ENCODE measurements around the gene MRGPRG. TPM values are rescaled to one million over a fixed set of nuclear protein-coding genes. Genes with fewer than 3 reads are reported as not detected.

The MRGPRG gene
- total RNA-seq, 1 experiment from 2014 or later, result not detected

Other genes with a start within 250 kb of the MRGPRG start
- 140 and 150 TPM in 2 replicates for gene NAP1L4, start 226.5 kb downstream of the MRGPRG start, total RNA-seq (2022)
- gene CARS1, start 161.4 kb downstream of the MRGPRG start, total RNA-seq (2022), result 67.6 and 80.1 TPM in 2 replicates
- 6.1 and 7.1 TPM in 2 replicates for gene OSBPL5, start 53.5 kb downstream of the MRGPRG start, total RNA-seq (2022)
- gene MRGPRE, start 13.6 kb upstream of the MRGPRG start, total RNA-seq (2022), result not detected in 2 replicates
- gene ZNF195, start 160.3 kb upstream of the MRGPRG start, total RNA-seq (2022), result 65.5 and 66.0 TPM in 2 replicates

All from Calu3 (cell line).